RKO (cell line): ENCODE results near the gene GNA12.
A peak's percentile ranks its signal among the peaks of the same experiment; 100 is the strongest.
"Not testable (repeated sequence)": the region's sequence is repeated elsewhere in the genome, so short reads cannot be mapped to it uniquely, and the experiment has no call there.

Source experiments
- DNase-seq: peaks from one replicate; pipeline ENCODE4 v3.0.0-alpha.2; 2016; ENCODE audit warnings: low spot score

GNA12 gene

GRCh38 chr7:2689951-2690705 is 154.0 kb downstream of the GNA12 start:
- DNase-seq: no peak

GRCh38 chr7:2689343-2689847 is 154.7 kb downstream of the GNA12 start:
- DNase-seq: no peak

- no peak for DNase-seq
Observed at GRCh38 chr7:2688409-2689342, 155.4 kb downstream of the GNA12 start.

- no peak for DNase-seq
Observed at GRCh38 chr7:2687881-2688318, 156.2 kb downstream of the GNA12 start, which contains the start of gene AMZ1. Gene AMZ1 (plus strand): TSS chr7:2688202. CDS start chr7:2700452, 12,250 bp downstream.

- no peak for DNase-seq
Observed at GRCh38 chr7:2687338-2687869, 156.7 kb downstream of the GNA12 start.

GRCh38 chr7:2686101-2686500 is 158.0 kb downstream of the GNA12 start:
- DNase-seq: no peak

- no peak for DNase-seq
Observed at GRCh38 chr7:2684501-2684900, 159.6 kb downstream of the GNA12 start.

- no peak for DNase-seq
Observed at GRCh38 chr7:2681929-2682799, 161.9 kb downstream of the GNA12 start.

- DNase-seq: peak; percentile 67
Observed at GRCh38 chr7:2680792-2681490, 163.2 kb downstream of the GNA12 start.

GRCh38 chr7:2680256-2680655 is 163.9 kb downstream of the GNA12 start:
- DNase-seq: no peak

- not testable (repeated sequence) for DNase-seq
Observed at GRCh38 chr7:2679135-2680127, 164.7 kb downstream of the GNA12 start.

- not testable (repeated sequence) for DNase-seq
Observed at GRCh38 chr7:2678454-2678853, 165.7 kb downstream of the GNA12 start.
